HFFc6 (cell line): ENCODE results near the gene SMARCB1. TPM values are rescaled to one million over a fixed set of nuclear protein-coding genes. Genes with fewer than 3 reads are reported as not detected.

Experiments
- DNase-seq: peaks from one replicate; pipeline ENCODE4 v3.0.0-alpha.2; 2018
- H3K27ac Mint-ChIP-seq: 2 replicates; pipeline ENCODE4 v1.8.0; 2020; ENCODE audit warnings: mild to moderate bottlenecking, mixed read lengths
- H3K27me3 Mint-ChIP-seq: 2 replicates; pipeline ENCODE4 v1.8.0; 2021; ENCODE audit warnings: mild to moderate bottlenecking, moderate library complexity, mixed read lengths; ENCODE audit not compliant: insufficient read depth
- H3K36me3 Mint-ChIP-seq: 2 replicates; pipeline ENCODE4 v1.8.0; 2021; ENCODE audit warnings: low read depth, mixed read lengths
- H3K4me1 Mint-ChIP-seq: 2 replicates; pipeline ENCODE4 v1.8.0; 2020; ENCODE audit warnings: low read depth, mixed read lengths
- H3K4me3 Mint-ChIP-seq: 2 replicates; pipeline ENCODE4 v1.8.0; 2020; ENCODE audit warnings: mild to moderate bottlenecking, moderate library complexity, mixed read lengths
- H3K9me3 Mint-ChIP-seq: 2 replicates; pipeline ENCODE4 v1.8.0; 2020; ENCODE audit warnings: mild to moderate bottlenecking, mixed read lengths
- total RNA-seq, 6 experiments: library from RNA; stranded (reverse); fragmentation: NEBNext Ultra II Directional; extraction: Animal tissue kit (Norgen Biotek cat#: 25700); gene quantifications; 2 replicates in 1 of 6; 3 replicates in 5 of 6; pipeline ENCODE4 v1.2.3, GENCODE V29; 2021
- TF ChIP-seq, protein P1 (sequence below): fragments of 200-600 bp; sonication (generic); IDR thresholded peaks from 2 replicates; pipeline ENCODE4 v1.5.0; 2021; ENCODE audit warnings: antibody characterized with exemption, mild to moderate bottlenecking

SMARCB1 gene
- total RNA-seq, 6 experiments from 2014 or later: 91.5 to 101 (median 97.3) TPM

DNA sequence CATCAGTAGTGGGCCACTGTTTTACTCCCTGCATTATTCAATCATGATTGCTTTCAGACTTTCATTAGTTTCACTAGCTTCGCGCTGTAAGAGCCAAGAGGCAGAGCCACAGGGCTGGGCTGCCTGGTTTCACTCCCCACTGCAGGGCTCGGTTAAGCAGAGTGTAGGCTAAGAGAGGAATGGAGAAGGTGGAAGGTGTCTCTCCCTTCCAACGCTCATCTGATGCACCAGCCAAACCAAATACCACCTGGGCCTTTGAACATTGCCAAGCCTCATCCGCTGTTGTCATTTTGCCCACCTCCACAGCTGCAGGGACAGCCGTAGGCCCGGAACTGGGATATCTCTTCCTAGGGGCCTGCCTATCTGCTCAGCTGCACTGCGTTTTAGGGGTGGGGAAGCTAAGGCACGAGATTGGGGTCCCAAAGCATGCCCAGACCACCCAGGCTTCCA, 480 bp upstream of the SMARCB1 start:
- no peaks in the 10 kb centered on the region; the same call in 1 of the 2 replicates for H3K27me3 Mint-ChIP-seq
- TF ChIP-seq, protein P1, sequence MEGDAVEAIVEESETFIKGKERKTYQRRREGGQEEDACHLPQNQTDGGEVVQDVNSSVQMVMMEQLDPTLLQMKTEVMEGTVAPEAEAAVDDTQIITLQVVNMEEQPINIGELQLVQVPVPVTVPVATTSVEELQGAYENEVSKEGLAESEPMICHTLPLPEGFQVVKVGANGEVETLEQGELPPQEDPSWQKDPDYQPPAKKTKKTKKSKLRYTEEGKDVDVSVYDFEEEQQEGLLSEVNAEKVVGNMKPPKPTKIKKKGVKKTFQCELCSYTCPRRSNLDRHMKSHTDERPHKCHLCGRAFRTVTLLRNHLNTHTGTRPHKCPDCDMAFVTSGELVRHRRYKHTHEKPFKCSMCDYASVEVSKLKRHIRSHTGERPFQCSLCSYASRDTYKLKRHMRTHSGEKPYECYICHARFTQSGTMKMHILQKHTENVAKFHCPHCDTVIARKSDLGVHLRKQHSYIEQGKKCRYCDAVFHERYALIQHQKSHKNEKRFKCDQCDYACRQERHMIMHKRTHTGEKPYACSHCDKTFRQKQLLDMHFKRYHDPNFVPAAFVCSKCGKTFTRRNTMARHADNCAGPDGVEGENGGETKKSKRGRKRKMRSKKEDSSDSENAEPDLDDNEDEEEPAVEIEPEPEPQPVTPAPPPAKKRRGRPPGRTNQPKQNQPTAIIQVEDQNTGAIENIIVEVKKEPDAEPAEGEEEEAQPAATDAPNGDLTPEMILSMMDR: no peak
- peaks cover 57% of the 10 kb centered on the region for H3K4me1 Mint-ChIP-seq
- H3K9me3 Mint-ChIP-seq: no peaks in the 10 kb centered on the region
- peak overlapping the region; percentile 89 for H3K27ac Mint-ChIP-seq
- no peak for DNase-seq
- H3K36me3 Mint-ChIP-seq: no peaks in the 10 kb centered on the region; the same call in 1 of the 2 replicates
- H3K4me3 Mint-ChIP-seq: peak overlapping the region; percentile 93

DNA sequence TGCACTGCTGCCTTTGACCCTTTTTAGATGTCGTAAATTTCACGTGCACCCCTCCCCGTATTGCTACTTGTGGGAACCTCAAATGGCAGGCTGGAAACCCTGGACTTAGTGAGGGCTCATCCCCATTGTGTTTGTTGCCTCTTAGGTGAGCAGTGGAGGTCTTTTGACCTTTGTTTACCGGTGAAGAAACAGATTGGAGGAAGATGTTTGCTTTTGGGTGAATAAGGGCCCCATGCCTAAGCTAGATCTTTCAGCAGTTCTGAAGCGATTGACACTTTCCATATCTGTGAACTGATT, 782 bp downstream of the SMARCB1 start:
- DNase-seq: no peak
- Mint-ChIP-seq H3K27me3 (no peaks in the 10 kb centered on the region; the same call in none of the 2 replicates), H3K4me1 (peaks cover 61% of the 10 kb centered on the region), H3K36me3 (peaks cover 8% of the 10 kb centered on the region; the same call in 1 of the 2 replicates), H3K9me3 (no peaks in the 10 kb centered on the region), H3K27ac (peak overlapping the region; percentile 48; the same call in 1 of the 2 replicates), H3K4me3 (peak overlapping the region; percentile 93)
- TF ChIP-seq, protein P1: no peak

DNA sequence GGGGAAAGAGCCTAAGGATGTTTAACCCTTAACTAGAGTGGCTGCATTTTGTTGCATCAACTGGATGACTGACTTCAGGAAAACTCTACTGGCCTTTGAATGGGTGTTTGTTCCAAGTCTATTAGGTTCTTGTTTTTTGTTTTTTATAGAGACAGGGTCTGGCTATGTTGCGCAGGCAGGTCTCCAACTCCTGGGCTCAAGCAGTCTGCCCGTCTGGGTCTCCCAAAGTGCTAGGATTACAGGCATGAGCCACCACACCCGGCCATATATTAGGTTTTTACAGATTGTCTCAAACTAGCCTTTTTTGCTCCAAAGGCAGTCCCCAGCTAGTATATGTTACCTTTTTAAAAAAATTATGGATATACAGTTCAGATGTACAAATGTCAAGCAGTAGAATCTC, 1.1 kb downstream of the SMARCB1 start:
- Mint-ChIP-seq H3K4me3 (peak overlapping the region; percentile 93), H3K4me1 (peaks cover 65% of the 10 kb centered on the region), H3K27ac (peak overlapping the region; percentile 48; the same call in 1 of the 2 replicates), H3K27me3 (no peaks in the 10 kb centered on the region; the same call in none of the 2 replicates), H3K9me3 (no peaks in the 10 kb centered on the region), H3K36me3 (peaks cover 12% of the 10 kb centered on the region; the same call in 1 of the 2 replicates)
- no peak for DNase-seq
- TF ChIP-seq, protein P1: no peak

DNA sequence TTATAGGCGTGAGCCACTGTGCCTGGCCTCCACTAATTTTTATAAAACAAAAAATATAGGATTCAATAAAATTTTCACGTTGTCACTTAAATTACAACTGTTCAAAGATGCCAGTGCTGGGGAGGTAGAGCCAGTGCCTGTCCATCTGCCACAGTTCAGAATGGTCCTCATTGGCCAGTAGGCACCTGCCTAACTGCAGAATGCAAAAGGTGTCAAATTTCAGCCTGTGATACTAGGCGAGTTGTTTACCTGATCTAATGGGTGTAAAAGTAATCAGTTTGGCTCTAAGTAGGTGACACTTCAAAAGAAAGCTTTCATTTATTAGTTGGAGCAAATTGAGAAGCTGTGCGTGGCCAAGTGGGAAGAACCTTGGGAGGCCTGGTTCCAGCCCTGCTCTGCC, 2.4 kb downstream of the SMARCB1 start:
- TF ChIP-seq, protein P1: no peak
- Mint-ChIP-seq H3K4me1 (peaks cover 64% of the 10 kb centered on the region), H3K27me3 (no peaks in the 10 kb centered on the region; the same call in none of the 2 replicates), H3K9me3 (no peaks in the 10 kb centered on the region), H3K4me3 (peak overlapping the region; percentile 42; the same call in 1 of the 2 replicates), H3K36me3 (peaks cover 18% of the 10 kb centered on the region; the same call in 1 of the 2 replicates), H3K27ac (0 out of 2 replicates have a peak overlapping the region, but pooled peaks have one; percentile 62)
- DNase-seq: no peak

DNA sequence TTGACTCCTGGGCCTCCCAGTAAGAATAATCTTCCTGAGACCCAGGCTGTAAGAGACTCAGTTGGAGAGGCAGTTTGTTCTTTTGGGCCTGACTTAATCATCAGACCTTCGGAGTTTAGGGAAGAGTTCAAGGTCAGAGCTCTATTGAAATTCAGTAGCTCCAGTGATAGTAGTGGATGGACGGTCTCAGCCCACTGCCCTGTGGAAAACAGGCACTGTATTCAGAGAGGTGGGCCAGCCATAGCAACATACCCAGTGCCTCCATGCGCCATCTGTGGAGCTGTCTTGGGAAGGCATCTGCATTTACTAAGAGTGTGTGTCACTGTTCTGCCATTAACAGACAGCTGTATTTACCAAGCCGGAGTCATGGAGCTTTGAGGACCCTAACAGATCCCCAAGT, 2.9 kb downstream of the SMARCB1 start:
- H3K4me1 Mint-ChIP-seq: peaks cover 59% of the 10 kb centered on the region
- H3K27ac Mint-ChIP-seq: peak overlapping the region; percentile 62
- H3K4me3 Mint-ChIP-seq: peak overlapping the region; percentile 42
- peaks cover 18% of the 10 kb centered on the region; the same call in 1 of the 2 replicates for H3K36me3 Mint-ChIP-seq
- H3K9me3 Mint-ChIP-seq: no peaks in the 10 kb centered on the region
- TF ChIP-seq, protein P1: no peak; the same call in 1 of the 2 replicates
- no peak for DNase-seq
- no peaks in the 10 kb centered on the region; the same call in none of the 2 replicates for H3K27me3 Mint-ChIP-seq
